Upper lobe of left lung (tissue), 6 donors: ENCODE measurements around the gene NR3C1. TPM values are rescaled to one million over a fixed set of nuclear protein-coding genes. Genes with fewer than 3 reads are reported as not detected.

ENCODE experiments used
- ATAC-seq, 2 donors: fragments of 200-7000 bp; cut with Tn5 transposase; one replicate each; pipeline ENCODE4 v1.9.1; 2022; ENCODE audit warnings: mild to moderate bottlenecking in 2 of 2, moderate library complexity in 2 of 2; ENCODE audit not compliant: low FRiP score in 2 of 2
- DNase-seq, 2 donors: peaks; one replicate each; pipeline ENCODE4 v3.0.0-alpha.2; 2019 to 2020
- H3K27ac ChIP-seq, 4 donors: fragments of 200-600 bp; sonication (generic); one replicate each; pipeline ENCODE4 v1.5.1; 2016 to 2019
- H3K27me3 ChIP-seq, 4 donors: fragments of 200-600 bp; sonication (generic); one replicate each; pipeline ENCODE4 v1.5.1; 2017 to 2019
- H3K36me3 ChIP-seq, 4 donors: fragments of 200-600 bp; sonication (generic); one replicate each; pipeline ENCODE4 v1.5.1; 2016 to 2019
- H3K4me1 ChIP-seq, 4 donors: fragments of 200-600 bp; sonication (generic); one replicate each; pipeline ENCODE4 v1.5.1; 2018 to 2019
- H3K4me3 ChIP-seq, 4 donors: fragments of 200-600 bp; sonication (generic); one replicate each; pipeline ENCODE4 v1.5.1; 2017 to 2019; ENCODE audit warnings: mild to moderate bottlenecking in 2 of 4, moderate library complexity in 1 of 4
- H3K9me3 ChIP-seq, 4 donors: fragments of 200-600 bp; sonication (generic); one replicate each; pipeline ENCODE4 v1.5.1; 2018 to 2019
- EP300 ChIP-seq, 4 donors: sonication (generic); formaldehyde crosslinking; IDR thresholded peaks; one replicate each; pipeline ENCODE4 v1.5.1; 2017; ENCODE audit warnings: antibody characterized with exemption in 4 of 4, control low read depth in 2 of 4
- POLR2A ChIP-seq, 4 donors: fragments of 450-650 bp; IDR thresholded peaks; one replicate each; pipeline ENCODE4 v1.5.1; 2016 to 2017; ENCODE audit warnings: antibody characterized with exemption in 4 of 4, mild to moderate bottlenecking in 2 of 4
- POLR2AphosphoS5 ChIP-seq, 2 donors: sonication (generic); formaldehyde crosslinking; IDR thresholded peaks; one replicate each; pipeline ENCODE4 v1.5.1; 2017; ENCODE audit warnings: antibody characterized with exemption in 2 of 2
- WGBS, 2 donors: methylation state at CpG; one replicate each; pipeline ENCODE4 v1.1.5; 2017 to 2018; 5-methylcytosine and 5-hydroxymethylcytosine counted together
- total RNA-seq, 6 donors: library from RNA; depleted of rRNA in 4 of 6; stranded (reverse); fragments of >200 nt in 4 of 6; gene quantifications; one replicate each; pipeline versions ENCODE4 v1.1.0 to v1.2.1, GENCODE V29; 2016 to 2021
- TF ChIP-seq, protein P1 (sequence below), 6 experiments: fragments of 450-650 bp in 4 of 6; fragments of 200-600 bp in 2 of 6; sonication (generic) in 2 of 6; IDR thresholded peaks; one replicate each; pipeline ENCODE4 v1.5.1; 2016 to 2019; ENCODE audit warnings: antibody characterized with exemption in 6 of 6
- donor health status: DM: no; HTN: no; CAD: no; lungs with moderate emphysema.
- donor health status: DM: no; HTN: yes; CAD: no; lungs with severe emphysema.

NR3C1 gene
- total RNA-seq, 6 donors from 2014 or later = 44.5 to 101 (median 72.7) TPM

DNA sequence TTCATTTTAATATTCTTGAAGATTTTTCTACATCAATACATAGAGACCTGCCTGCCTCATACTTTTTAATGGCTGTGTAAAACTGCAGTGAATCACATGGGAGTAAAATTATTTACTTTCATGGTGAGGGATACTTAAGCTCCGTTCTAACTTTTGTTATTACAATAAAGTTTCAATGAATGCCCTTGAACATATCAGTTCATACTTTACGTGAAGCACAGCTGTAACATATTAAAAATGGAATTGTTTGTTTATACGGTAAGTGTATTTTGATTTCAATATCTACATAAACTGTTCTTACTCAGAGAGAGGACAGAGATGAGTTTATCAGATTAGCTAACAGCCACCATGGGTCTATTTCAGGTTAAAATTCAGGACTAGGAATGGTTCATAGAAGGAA lies 155.1 kb downstream of the NR3C1 start:
- no peaks in the 10 kb centered on the region for H3K9me3 ChIP-seq
- no peaks in the 10 kb centered on the region for H3K36me3 ChIP-seq
- H3K4me3 ChIP-seq = no peak overlapping the region
- H3K27me3 ChIP-seq = no peaks in the 10 kb centered on the region
- 69 to 71% methylated on average over 3 of the region's 3 CpGs for WGBS, 2 donors
- ATAC-seq = no peak
- H3K27ac ChIP-seq = no peak overlapping the region
- TF ChIP-seq, protein P1, sequence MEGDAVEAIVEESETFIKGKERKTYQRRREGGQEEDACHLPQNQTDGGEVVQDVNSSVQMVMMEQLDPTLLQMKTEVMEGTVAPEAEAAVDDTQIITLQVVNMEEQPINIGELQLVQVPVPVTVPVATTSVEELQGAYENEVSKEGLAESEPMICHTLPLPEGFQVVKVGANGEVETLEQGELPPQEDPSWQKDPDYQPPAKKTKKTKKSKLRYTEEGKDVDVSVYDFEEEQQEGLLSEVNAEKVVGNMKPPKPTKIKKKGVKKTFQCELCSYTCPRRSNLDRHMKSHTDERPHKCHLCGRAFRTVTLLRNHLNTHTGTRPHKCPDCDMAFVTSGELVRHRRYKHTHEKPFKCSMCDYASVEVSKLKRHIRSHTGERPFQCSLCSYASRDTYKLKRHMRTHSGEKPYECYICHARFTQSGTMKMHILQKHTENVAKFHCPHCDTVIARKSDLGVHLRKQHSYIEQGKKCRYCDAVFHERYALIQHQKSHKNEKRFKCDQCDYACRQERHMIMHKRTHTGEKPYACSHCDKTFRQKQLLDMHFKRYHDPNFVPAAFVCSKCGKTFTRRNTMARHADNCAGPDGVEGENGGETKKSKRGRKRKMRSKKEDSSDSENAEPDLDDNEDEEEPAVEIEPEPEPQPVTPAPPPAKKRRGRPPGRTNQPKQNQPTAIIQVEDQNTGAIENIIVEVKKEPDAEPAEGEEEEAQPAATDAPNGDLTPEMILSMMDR (IDR thresholded peaks at IDR 0.05) = no peak
- no peak for TF ChIP-seq POLR2A (IDR thresholded peaks at IDR 0.05)
- no peak for TF ChIP-seq EP300 (IDR thresholded peaks at IDR 0.05)
- TF ChIP-seq POLR2AphosphoS5 (IDR thresholded peaks at IDR 0.05) = no peak
- no peak for DNase-seq
- peaks cover 0 to 5% (median 3%) of the 10 kb centered on the region in 4 donors for H3K4me1 ChIP-seq

DNA sequence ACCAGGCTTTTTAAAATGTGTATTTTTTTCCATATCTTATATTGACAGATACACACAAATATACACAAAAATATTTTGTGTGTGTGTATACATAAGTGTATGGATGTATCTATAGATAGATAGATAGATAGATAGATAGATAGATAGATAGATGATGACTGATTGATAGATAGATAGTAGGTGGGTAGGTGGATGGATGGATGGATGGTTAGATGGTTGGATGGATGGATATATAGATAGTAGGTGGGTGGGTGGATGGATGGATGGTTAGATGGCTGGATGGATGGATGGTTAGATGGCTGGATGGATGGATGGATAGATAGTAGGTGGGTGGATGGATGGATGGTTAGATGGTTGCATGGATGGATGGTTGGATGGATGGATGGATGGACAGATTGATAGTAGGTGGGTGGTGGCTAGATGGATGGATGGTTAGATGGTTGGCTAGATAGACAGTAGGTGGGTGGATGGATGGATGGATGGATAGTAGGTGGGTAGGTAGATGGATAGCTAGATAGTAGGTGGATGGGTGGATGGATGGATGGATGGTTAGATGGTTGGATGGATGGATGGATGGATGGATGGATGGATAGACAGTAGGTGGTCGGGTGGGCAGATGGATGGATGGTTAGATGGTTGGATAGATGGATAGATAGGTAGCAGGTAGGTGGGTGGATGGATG lies 156.2 kb downstream of the NR3C1 start:
- Histone ChIP-seq H3K4me1 (peaks cover 0 to 5% (median 4%) of the 10 kb centered on the region in 4 donors), H3K36me3 (no peaks in the 10 kb centered on the region), H3K27me3 (no peaks in the 10 kb centered on the region), H3K27ac (no peak overlapping the region), H3K9me3 (no peaks in the 10 kb centered on the region), H3K4me3 (no peak overlapping the region)
- no peak for TF ChIP-seq POLR2AphosphoS5 (IDR thresholded peaks at IDR 0.05)
- no peak for TF ChIP-seq POLR2A (IDR thresholded peaks at IDR 0.05)
- no peak for DNase-seq
- 74 to 90% methylated on average over 1 of the region's 1 CpG for WGBS, 2 donors
- ATAC-seq = no peak

DNA sequence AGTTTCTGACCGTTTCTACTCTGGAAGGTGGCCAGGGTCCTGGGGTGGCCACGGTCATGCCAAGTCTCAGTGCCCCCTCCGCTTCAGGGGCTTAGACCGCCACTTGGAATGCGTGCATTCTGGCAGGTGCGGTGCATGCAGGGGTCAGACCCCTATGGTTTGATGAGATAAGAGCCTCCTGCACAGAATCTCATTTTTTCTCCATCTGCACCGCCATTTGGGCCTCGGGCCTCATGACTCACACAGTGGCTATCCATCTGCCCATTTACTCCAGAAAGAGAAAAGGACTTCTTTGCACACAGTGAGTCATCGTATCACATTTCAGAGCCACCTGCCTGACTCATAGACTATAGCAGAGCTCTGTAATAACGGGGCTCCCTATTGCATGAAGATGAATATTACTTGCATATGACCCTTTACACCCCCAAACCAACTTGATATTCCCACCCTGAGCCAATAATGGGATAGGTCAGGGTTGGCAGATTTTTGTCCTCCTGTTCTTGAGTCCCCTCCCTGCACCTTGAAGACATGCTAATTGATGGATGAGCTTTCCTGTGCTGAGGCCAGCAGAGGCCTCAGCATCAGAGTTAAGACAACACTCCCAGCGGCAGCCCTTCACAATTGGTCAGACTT lies 157.4 kb downstream of the NR3C1 start:
- Histone ChIP-seq H3K27me3 (no peaks in the 10 kb centered on the region), H3K27ac (no peak overlapping the region), H3K4me3 (no peak overlapping the region), H3K4me1 (peaks cover 0 to 5% (median 4%) of the 10 kb centered on the region in 4 donors), H3K36me3 (no peaks in the 10 kb centered on the region), H3K9me3 (no peaks in the 10 kb centered on the region)
- no peak for DNase-seq
- peak in 1 of 2 donors; percentile 74 for ATAC-seq
- TF ChIP-seq EP300 (IDR thresholded peaks at IDR 0.05) (no peak), POLR2A (IDR thresholded peaks at IDR 0.05) (no peak), POLR2AphosphoS5 (IDR thresholded peaks at IDR 0.05) (no peak)
- TF ChIP-seq, protein P1 (IDR thresholded peaks at IDR 0.05) = no peak
- 90 to 95% methylated on average over 10 to 11 of the region's 11 CpGs for WGBS, 2 donors

DNA sequence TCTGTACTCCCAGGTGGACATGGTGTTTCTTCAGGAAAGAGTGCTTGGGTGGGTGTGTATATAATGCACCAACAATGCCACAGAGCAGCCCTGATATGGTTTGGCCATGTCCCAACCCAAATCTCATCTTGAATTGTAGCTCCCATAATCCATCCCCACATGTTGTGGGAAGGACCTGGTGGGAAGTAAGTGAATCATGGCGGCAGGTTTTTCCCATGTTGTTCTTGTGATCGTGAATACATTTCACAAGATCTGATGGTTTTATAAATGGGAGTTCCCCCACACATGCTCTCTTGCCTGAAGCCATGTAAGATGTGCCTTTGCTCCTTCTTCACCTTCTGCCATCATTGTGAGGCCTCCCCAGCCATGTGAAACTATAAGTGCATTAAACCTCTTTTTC lies 158.5 kb downstream of the NR3C1 start:
- no peak for ATAC-seq
- Histone ChIP-seq H3K27me3 (no peaks in the 10 kb centered on the region), H3K27ac (no peak overlapping the region), H3K4me3 (no peak overlapping the region), H3K36me3 (no peaks in the 10 kb centered on the region), H3K4me1 (peaks cover 0 to 5% (median 4%) of the 10 kb centered on the region in 4 donors), H3K9me3 (no peaks in the 10 kb centered on the region)
- TF ChIP-seq POLR2AphosphoS5 (IDR thresholded peaks at IDR 0.05) (no peak), EP300 (IDR thresholded peaks at IDR 0.05) (no peak), POLR2A (IDR thresholded peaks at IDR 0.05) (no peak)
- TF ChIP-seq, protein P1 (IDR thresholded peaks at IDR 0.05) = no peak
- DNase-seq = no peak
- 96 to 100% methylated on average over 2 of the region's 2 CpGs for WGBS, 2 donors

DNA sequence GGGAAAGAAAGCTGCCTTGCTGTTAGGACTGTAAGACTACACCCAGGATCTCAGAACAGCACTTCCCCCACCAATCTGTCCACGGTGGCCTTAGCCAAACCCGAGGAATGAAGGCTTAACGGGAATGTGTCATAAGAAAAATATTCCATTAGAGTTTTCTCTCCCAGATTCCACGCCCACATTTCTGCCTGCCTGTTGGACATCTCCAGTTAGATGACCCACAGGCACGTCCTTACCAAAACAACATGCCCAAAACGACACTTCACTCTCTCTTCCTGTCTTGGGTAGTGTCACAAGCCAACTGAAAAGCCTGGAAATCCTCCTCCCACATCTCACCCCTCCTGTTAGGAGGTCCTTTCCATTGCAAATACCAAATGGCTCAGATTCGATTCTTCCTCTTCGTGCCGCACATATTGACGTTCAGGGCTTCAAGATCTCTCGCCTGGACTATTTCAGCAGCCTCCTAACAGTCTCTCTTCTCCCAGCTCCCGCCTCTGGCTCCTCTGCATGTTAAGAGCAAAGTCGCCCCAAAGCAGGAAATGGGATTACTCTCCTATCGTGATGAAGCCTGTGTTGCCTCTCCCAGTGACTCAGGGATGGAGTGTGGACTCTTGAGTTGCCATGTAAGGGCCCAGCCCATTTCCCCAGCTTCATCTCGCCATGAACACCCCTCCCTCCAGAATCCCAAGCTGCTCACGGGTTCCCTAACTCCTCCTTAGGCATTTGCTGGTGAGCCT lies 159.3 kb downstream of the NR3C1 start:
- WGBS, 2 donors = 63 to 74% methylated on average over 16 of the region's 16 CpGs
- DNase-seq = no peak
- H3K4me3 ChIP-seq = no peak overlapping the region

More for the DNA sequence above, 159.3 kb downstream of the NR3C1 start:
- TF ChIP-seq, protein P1 (IDR thresholded peaks at IDR 0.05) = no peak
- TF ChIP-seq EP300 (IDR thresholded peaks at IDR 0.05) = no peak
- no peak for TF ChIP-seq POLR2AphosphoS5 (IDR thresholded peaks at IDR 0.05)
- no peak for TF ChIP-seq POLR2A (IDR thresholded peaks at IDR 0.05)
- Histone ChIP-seq H3K27ac (peak overlapping the region; percentile 46 to 55 (median 53)), H3K36me3 (no peaks in the 10 kb centered on the region), H3K27me3 (no peaks in the 10 kb centered on the region), H3K9me3 (no peaks in the 10 kb centered on the region), H3K4me1 (peaks cover 0 to 4% (median 2%) of the 10 kb centered on the region in 4 donors)
- peak; percentile 45 to 91 for ATAC-seq
